Glutamatergic neuron (in vitro differentiated cells): ENCODE data around the gene ZNF792. TPM values are rescaled to one million over a fixed set of nuclear protein-coding genes. Genes with fewer than 3 reads are reported as not detected.
"Not testable (repeated sequence)": the region's sequence is repeated elsewhere in the genome, so short reads cannot be mapped to it uniquely, and the experiment has no call there.

Source experiments
- DNase-seq: peaks from one replicate; pipeline ENCODE4 v3.0.0; 2022
- H3K27ac Mint-ChIP-seq: one replicate; pipeline ENCODE4 v1.8.0; 2020; ENCODE audit warnings: mild to moderate bottlenecking, mixed read lengths, inconsistent platforms; ENCODE audit not compliant: unreplicated experiment
- H3K27me3 Mint-ChIP-seq: one replicate; pipeline ENCODE4 v1.8.0; 2020; ENCODE audit warnings: mild to moderate bottlenecking, moderate library complexity, mixed read lengths, inconsistent platforms; ENCODE audit not compliant: unreplicated experiment
- H3K36me3 Mint-ChIP-seq: one replicate; pipeline ENCODE4 v1.8.0; 2020; ENCODE audit warnings: mild to moderate bottlenecking, mixed read lengths, inconsistent platforms; ENCODE audit not compliant: unreplicated experiment
- H3K4me1 Mint-ChIP-seq: one replicate; pipeline ENCODE4 v1.8.0; 2020; ENCODE audit warnings: mild to moderate bottlenecking, low read depth, mixed read lengths, inconsistent platforms; ENCODE audit not compliant: unreplicated experiment
- H3K4me3 Mint-ChIP-seq: one replicate; pipeline ENCODE4 v1.8.0; 2020; ENCODE audit warnings: mild to moderate bottlenecking, mixed read lengths, inconsistent platforms; ENCODE audit not compliant: unreplicated experiment
- H3K9me3 Mint-ChIP-seq: one replicate; pipeline ENCODE4 v1.8.0; 2020; ENCODE audit warnings: mild to moderate bottlenecking, moderate library complexity, mixed read lengths, inconsistent platforms; ENCODE audit not compliant: unreplicated experiment
- CTCF ChIP-seq: fragments of 200-600 bp; sonication (generic); IDR thresholded peaks from one replicate; pipeline ENCODE4 v1.5.0; 2021; ENCODE audit not compliant: partially characterized antibody, unreplicated experiment
- total RNA-seq: library from RNA; stranded (reverse); fragmentation: NEBNext Ultra II Directional; extraction: Animal tissue kit (Norgen Biotek cat#: 25700); gene quantifications from one replicate; pipeline ENCODE4 v1.2.1, GENCODE V29; 2021; ENCODE audit not compliant: unreplicated experiment

ZNF792 gene
- total RNA-seq, 1 donor from 2014 or later: 6.4 TPM

GRCh38 chr19:35000647-35001501 is 36.8 kb upstream of the ZNF792 start:
- Mint-ChIP-seq H3K27me3 (peaks cover 22% of the 10 kb centered on the region), H3K4me3 (peak overlapping the region; percentile 97), H3K27ac (peak overlapping the region; percentile 99), H3K4me1 (peaks cover 28% of the 10 kb centered on the region), H3K9me3 (peaks cover 19% of the 10 kb centered on the region), H3K36me3 (peaks cover 5% of the 10 kb centered on the region)
- no peak for TF ChIP-seq CTCF
- peak; percentile 54 for DNase-seq

- H3K27me3 Mint-ChIP-seq: peaks cover 22% of the 10 kb centered on the region
- no peak for TF ChIP-seq CTCF
- H3K27ac Mint-ChIP-seq: no peak overlapping the region
- no peak for DNase-seq
- peaks cover 28% of the 10 kb centered on the region for H3K4me1 Mint-ChIP-seq
- peaks cover 19% of the 10 kb centered on the region for H3K9me3 Mint-ChIP-seq
- peaks cover 5% of the 10 kb centered on the region for H3K36me3 Mint-ChIP-seq
- H3K4me3 Mint-ChIP-seq: no peak overlapping the region
Observed at GRCh38 chr19:35000338-35000646, 36.3 kb upstream of the ZNF792 start.

- H3K4me1 Mint-ChIP-seq: peaks cover 28% of the 10 kb centered on the region
- H3K4me3 Mint-ChIP-seq: peak within 1 kb of the TSS; percentile 97
- H3K27me3 Mint-ChIP-seq: peaks cover 22% of the 10 kb centered on the region
- H3K9me3 Mint-ChIP-seq: peaks cover 19% of the 10 kb centered on the region
- peaks cover 5% of the 10 kb centered on the region for H3K36me3 Mint-ChIP-seq
- peak within 1 kb of the TSS; percentile 99 for H3K27ac Mint-ChIP-seq
- TF ChIP-seq CTCF: no peak
- DNase-seq: peak; percentile 89
Observed at GRCh38 chr19:34999498-35000337, 35.7 kb upstream of the ZNF792 start, which contains the start of gene GRAMD1A. GRAMD1A (plus strand) TSS chr19:35000323; CDS start chr19:35000479, 156 bp downstream.

- Mint-ChIP-seq H3K4me3 (peak overlapping the region; percentile 89), H3K27ac (peak overlapping the region; percentile 95), H3K36me3 (peaks cover 5% of the 10 kb centered on the region), H3K27me3 (peaks cover 22% of the 10 kb centered on the region), H3K9me3 (peaks cover 19% of the 10 kb centered on the region), H3K4me1 (peaks cover 24% of the 10 kb centered on the region)
- TF ChIP-seq CTCF: no peak
- DNase-seq: peak; percentile 47
Observed at GRCh38 chr19:34998777-34999497, 34.9 kb upstream of the ZNF792 start.

- not testable (repeated sequence) for H3K27ac Mint-ChIP-seq, DNase-seq, H3K4me3 Mint-ChIP-seq, H3K36me3 Mint-ChIP-seq
- peaks cover 22% of the 10 kb centered on the region for H3K27me3 Mint-ChIP-seq
- H3K4me1 Mint-ChIP-seq: peaks cover 23% of the 10 kb centered on the region
- peaks cover 22% of the 10 kb centered on the region for H3K9me3 Mint-ChIP-seq
Observed at GRCh38 chr19:34998224-34998623, 34.2 kb upstream of the ZNF792 start.
